GM12891 (cell line): ENCODE data around the gene SSNA1.

Source experiments
- POLR2A ChIP-seq: IDR thresholded peaks from 2 replicates; pipeline ENCODE4 v1.6.1; 2011; ENCODE audit warnings: low read depth, low read length, control low read depth
- POLR2AphosphoS5 ChIP-seq: IDR thresholded peaks from 2 replicates; pipeline ENCODE4 v1.6.1; 2011; ENCODE audit warnings: low read depth, low read length, control low read depth
- SPI1 ChIP-seq: IDR thresholded peaks from 2 replicates; pipeline ENCODE4 v1.6.1; 2011; ENCODE audit warnings: low read depth, low read length, control low read depth
- TAF1 ChIP-seq: IDR thresholded peaks from 2 replicates; pipeline ENCODE4 v1.6.1; 2011; ENCODE audit warnings: low read depth, low read length, control low read depth

- no peak for TF ChIP-seq POLR2A
- no peak for TF ChIP-seq POLR2AphosphoS5
- no peak for TF ChIP-seq SPI1
- TF ChIP-seq TAF1: no peak
Measured at GRCh38 chr9:137202966-137203365, 14.5 kb downstream of the SSNA1 start.
